Effector memory CD4-positive, alpha-beta T cell (primary cell): ENCODE data around the gene SNX13.

Experiments
- DNase-seq, 3 donors: peaks; one replicate each; pipeline ENCODE4 v3.0.0-alpha.2; 2020
- H3K27ac ChIP-seq: 2 replicates; pipeline ENCODE4 v1.7.0; 2013; ENCODE audit warnings: mild to moderate bottlenecking, low read length, moderate library complexity; ENCODE audit not compliant: insufficient read depth, poor library complexity, severe bottlenecking
- H3K27me3 ChIP-seq: replicated peaks from 2 replicates; pipeline ENCODE4 v1.7.0; 2013; ENCODE audit warnings: mild to moderate bottlenecking, low read length; ENCODE audit not compliant: insufficient read depth, control insufficient read depth, poor library complexity, severe bottlenecking
- H3K36me3 ChIP-seq: 2 replicates; pipeline ENCODE4 v1.7.0; 2013; ENCODE audit warnings: mild to moderate bottlenecking, low read length, moderate library complexity; ENCODE audit not compliant: control insufficient read depth, insufficient read depth
- H3K4me1 ChIP-seq: 2 replicates; pipeline ENCODE4 v1.7.0; 2013; ENCODE audit warnings: low read length, mild to moderate bottlenecking; ENCODE audit not compliant: control insufficient read depth, insufficient read depth, poor library complexity, severe bottlenecking
- H3K4me3 ChIP-seq: 2 replicates; pipeline ENCODE4 v1.7.0; 2013; ENCODE audit warnings: low read length, low read depth, mild to moderate bottlenecking; ENCODE audit not compliant: insufficient read depth, poor library complexity, severe bottlenecking
- H3K9me3 ChIP-seq: 2 replicates; pipeline ENCODE4 v1.7.0; 2013; ENCODE audit warnings: mild to moderate bottlenecking, low read length, moderate library complexity; ENCODE audit not compliant: control insufficient read depth

Gene SNX13

DNA sequence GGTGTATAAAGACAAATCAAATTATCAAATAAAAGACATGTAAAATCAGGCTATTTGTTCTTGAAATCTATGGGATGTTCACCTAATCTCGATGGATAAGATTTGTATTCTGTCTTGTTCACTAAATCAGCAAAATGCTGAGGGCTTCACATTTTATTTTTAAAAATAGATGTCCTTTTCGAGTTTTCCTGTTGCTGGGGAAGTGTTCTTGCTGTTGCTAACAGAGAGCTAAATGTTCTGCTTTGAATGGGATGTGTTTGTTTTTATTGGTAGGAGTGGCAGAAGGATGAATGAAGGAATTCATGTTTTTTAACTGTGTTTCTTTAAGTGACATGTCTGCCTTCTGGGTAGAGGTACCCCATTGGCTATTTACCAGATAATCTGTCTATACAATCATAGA lies 7.3 kb upstream of the SNX13 start:
- H3K4me3 ChIP-seq, result no peak overlapping the region
- H3K27me3 ChIP-seq, result no peaks in the 10 kb centered on the region
- H3K36me3 ChIP-seq, result no peaks in the 10 kb centered on the region
- H3K9me3 ChIP-seq, result no peaks in the 10 kb centered on the region
- H3K4me1 ChIP-seq, result no peaks in the 10 kb centered on the region
- no peak for DNase-seq
- H3K27ac ChIP-seq, result no peak overlapping the region

DNA sequence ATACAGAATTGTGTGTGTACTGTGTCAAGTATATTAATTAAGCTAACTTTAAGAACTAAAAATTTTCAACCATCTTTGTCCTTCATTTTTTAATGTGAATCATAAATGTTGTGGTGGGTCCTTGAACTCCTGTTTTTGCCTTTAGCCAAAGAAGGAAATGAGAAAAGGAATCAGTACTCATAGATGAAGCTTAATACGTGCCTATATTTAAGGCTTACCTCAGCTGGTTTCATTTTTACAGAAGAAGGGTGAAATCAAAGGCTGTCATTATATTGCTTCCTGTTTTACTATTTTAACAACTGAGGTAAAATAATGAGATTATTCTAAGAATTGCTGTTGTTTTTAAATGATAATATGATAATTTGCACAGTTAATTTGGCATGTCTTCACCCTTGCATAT lies 6.3 kb upstream of the SNX13 start:
- H3K9me3 ChIP-seq, result no peaks in the 10 kb centered on the region
- no peaks in the 10 kb centered on the region for H3K4me1 ChIP-seq
- peak overlapping the region; percentile 34 for H3K4me3 ChIP-seq
- no peaks in the 10 kb centered on the region for H3K27me3 ChIP-seq
- no peak overlapping the region for H3K27ac ChIP-seq
- no peaks in the 10 kb centered on the region for H3K36me3 ChIP-seq
- DNase-seq, result no peak

DNA sequence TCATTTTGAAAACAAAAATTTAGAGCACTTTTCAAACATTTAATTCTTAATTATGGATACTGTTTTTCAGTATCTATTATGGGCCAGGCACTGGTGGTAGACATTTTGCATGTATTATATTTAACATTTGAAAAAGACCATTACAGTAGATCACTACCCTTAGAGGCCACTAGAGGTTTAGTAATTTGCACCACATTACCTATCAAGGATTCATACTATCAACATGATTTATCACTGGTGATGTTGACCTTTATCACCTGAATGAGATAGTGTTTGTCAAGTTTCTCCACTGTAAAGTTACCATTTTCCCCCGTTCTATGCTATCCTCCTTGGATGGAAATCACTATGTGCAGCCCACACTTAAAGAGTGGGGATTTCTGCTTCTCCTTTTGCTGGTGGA lies 4.4 kb upstream of the SNX13 start:
- no peak overlapping the region for H3K4me3 ChIP-seq
- DNase-seq, result no peak
- no peaks in the 10 kb centered on the region for H3K9me3 ChIP-seq
- H3K27ac ChIP-seq, result no peak overlapping the region
- H3K36me3 ChIP-seq, result no peaks in the 10 kb centered on the region
- no peaks in the 10 kb centered on the region for H3K4me1 ChIP-seq
- no peaks in the 10 kb centered on the region for H3K27me3 ChIP-seq

DNA sequence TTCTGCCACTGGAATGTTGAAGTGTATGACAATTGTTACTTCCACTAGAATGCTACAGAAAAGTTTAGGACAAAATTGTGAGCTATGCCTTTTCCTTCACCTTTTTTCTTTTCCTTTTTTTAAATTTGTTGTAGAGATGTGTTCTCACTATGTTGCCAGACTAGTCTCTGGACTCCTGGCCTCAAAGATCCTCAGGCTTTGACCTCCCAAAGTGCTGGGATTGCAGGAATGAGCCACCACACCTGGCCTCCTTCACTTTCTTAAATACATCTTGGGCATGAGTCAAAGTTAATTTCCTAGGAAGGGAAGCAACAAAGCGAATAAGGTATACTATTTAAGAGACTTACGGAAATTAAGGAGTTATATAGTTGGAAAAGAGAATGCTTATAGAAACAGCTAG lies 2.7 kb upstream of the SNX13 start:
- Histone ChIP-seq H3K27ac (no peak overlapping the region), H3K4me1 (peaks cover 8% of the 10 kb centered on the region), H3K9me3 (no peaks in the 10 kb centered on the region), H3K27me3 (no peaks in the 10 kb centered on the region), H3K4me3 (no peak overlapping the region), H3K36me3 (no peaks in the 10 kb centered on the region)
- no peak for DNase-seq

DNA sequence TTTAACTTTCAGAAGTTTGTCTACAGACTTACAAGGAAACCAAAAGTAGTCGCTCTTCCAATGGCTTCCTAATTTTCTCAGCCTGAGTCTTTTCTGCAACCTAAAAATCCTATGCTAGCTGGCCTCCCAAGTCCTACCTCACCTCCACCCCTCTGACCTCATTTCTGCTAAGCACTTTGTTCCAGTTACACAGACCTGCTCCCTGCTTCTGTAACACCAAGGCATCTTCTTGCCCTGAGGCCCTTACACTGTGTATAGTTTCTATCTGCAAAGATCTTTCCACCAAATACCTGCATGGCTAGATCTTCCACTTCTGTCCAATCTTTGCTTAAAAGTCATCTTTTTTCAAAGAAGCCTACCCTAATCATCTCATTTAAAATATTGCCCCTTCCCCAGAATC lies 1.9 kb upstream of the SNX13 start:
- Histone ChIP-seq H3K27ac (no peak overlapping the region), H3K4me3 (no peak overlapping the region), H3K36me3 (no peaks in the 10 kb centered on the region), H3K4me1 (peaks cover 8% of the 10 kb centered on the region), H3K9me3 (no peaks in the 10 kb centered on the region), H3K27me3 (no peaks in the 10 kb centered on the region)
- DNase-seq, result no peak

DNA sequence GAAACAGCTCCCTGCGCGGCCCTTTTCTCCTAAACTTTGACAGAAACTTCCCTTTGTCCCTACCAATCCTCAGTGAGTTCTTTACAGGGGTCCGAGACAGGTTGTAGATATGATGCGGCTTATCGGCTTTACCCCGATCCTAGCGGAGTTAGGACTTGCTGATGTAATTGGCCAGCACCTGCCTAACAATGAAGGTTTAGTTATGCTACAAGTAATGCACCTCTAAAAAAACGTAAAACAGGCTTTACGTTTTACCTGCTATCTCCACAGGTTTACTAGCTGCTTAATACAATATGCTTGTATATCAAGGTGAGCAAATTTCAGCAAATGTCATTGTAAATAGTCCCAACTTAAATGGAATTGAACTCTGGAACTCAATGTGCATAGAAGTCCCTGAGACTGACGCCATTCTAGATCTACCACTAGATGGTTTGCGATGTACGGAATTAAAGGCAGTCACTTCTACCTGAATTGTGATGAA lies 697 bp upstream of the SNX13 start:
- DNase-seq, result no peak
- Histone ChIP-seq H3K27ac (peak overlapping the region; percentile 93), H3K4me3 (peak overlapping the region; percentile 83), H3K4me1 (peaks cover 8% of the 10 kb centered on the region), H3K36me3 (no peaks in the 10 kb centered on the region), H3K27me3 (no peaks in the 10 kb centered on the region), H3K9me3 (no peaks in the 10 kb centered on the region)

DNA sequence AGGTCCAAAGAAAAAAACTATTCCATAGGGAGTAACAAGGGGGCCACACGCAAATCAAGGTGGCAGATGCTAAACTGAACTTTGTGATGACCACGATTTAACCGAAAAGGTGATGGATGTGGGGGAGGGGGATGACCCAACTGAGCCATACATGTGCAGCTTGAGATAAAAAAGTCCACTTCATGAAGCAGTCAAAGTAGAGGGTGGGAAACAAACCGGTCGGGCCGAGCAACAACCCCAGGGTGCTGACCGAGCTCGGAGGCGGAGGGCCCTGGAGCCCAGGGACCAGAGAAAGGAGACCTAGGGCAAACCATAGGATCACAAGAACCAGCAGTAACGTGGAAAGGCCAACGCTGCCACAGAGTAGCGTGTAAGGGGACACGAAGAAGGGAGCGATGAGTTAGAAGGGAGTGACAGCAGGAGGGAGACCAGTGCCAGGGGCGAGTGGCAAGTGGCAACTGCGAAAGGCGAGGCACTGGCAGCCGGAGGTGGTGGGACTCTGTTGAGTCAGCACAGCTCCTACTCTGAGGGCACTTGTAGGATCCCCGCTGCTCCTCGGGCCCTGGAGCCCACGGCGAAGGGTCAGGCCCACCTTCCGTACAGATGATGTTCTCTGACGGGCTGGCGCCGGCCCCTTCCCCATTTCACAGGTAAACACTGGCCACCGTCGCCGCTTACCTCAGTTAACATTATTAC lies 540 bp downstream of the SNX13 start:
- peak; percentile 22 to 38 (median 33) for DNase-seq

DNA sequence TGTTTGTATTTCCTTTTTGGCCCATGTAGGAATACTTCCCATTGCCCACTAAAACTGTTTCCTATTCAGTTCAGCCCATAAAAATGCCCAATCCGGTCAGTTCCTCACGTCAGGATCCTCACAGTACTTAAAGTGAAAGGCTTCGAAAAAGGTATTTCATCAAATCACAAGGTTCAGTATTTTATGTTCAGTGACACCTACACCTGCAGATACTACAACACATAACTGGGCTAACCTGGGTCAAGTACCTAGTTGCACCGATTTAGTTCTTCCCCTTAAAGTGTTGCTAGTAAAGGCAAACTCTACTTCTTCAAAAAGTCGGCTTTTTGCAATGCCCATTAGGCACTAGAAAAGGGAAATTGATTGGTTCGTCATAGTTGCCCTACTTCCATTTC lies 1.1 kb downstream of the SNX13 start:
- Histone ChIP-seq H3K27ac (peak overlapping the region; percentile 93), H3K36me3 (no peaks in the 10 kb centered on the region), H3K4me1 (peaks cover 10% of the 10 kb centered on the region), H3K9me3 (no peaks in the 10 kb centered on the region), H3K4me3 (peak overlapping the region; percentile 83), H3K27me3 (no peaks in the 10 kb centered on the region)
- DNase-seq, result no peak

More for the DNA sequence above, 540 bp downstream of the SNX13 start:
- Histone ChIP-seq H3K4me1 (peaks cover 8% of the 10 kb centered on the region), H3K27me3 (no peaks in the 10 kb centered on the region), H3K36me3 (no peaks in the 10 kb centered on the region), H3K4me3 (peak overlapping the region; percentile 83), H3K27ac (peak overlapping the region; percentile 93), H3K9me3 (no peaks in the 10 kb centered on the region)

DNA sequence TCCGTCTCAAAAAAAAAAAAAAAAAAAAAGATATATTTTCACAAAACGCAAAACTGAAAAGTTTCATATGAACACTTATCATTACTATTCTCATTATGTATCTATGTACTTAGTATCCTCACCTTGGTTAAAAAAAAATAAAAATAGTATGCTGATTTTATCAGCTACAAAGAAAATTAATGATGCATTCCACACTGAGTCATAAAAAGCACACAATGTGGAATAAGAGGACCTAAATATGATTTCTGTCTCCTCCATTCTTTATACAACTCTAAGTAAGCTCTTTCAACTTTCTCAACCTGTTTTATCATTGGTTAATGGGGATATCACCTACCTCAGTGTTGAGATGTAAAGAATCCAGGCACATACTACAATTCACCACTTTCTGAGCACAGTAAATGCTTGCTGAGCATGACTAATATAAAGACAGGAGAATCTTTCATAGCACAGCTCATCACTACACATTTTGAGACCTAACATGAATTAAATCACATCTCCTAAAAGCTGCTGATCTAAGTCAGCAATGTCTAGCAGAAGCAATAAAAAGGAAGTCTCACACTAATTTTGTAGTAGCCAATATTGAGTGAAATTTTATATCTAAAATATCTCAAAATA lies 2.7 kb downstream of the SNX13 start:
- Histone ChIP-seq H3K9me3 (no peaks in the 10 kb centered on the region), H3K4me3 (no peak overlapping the region), H3K4me1 (peaks cover 16% of the 10 kb centered on the region), H3K27ac (no peak overlapping the region), H3K27me3 (no peaks in the 10 kb centered on the region), H3K36me3 (no peaks in the 10 kb centered on the region)
- no peak for DNase-seq

DNA sequence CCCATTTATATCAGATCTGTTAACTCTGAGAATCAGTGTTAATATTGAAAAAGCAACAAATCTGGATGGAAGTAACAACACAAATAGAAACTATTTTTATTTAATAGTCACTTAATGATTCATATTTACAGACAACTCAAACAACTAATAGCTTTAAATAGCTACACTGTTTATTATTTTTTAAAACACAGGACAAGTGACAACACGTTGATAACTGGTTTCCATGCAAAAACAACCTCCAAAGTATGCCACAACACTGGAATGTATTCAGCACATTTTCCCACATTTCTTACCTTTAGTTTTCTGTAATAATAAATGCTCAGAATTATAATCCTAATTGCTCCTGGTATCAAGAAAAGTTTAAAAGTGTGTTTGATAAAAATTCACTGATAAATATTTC lies 4.0 kb downstream of the SNX13 start:
- H3K36me3 ChIP-seq, result no peaks in the 10 kb centered on the region
- H3K4me3 ChIP-seq, result no peak overlapping the region
- H3K27ac ChIP-seq, result no peak overlapping the region
- no peaks in the 10 kb centered on the region for H3K27me3 ChIP-seq
- no peaks in the 10 kb centered on the region for H3K9me3 ChIP-seq
- no peak for DNase-seq
- H3K4me1 ChIP-seq, result peaks cover 16% of the 10 kb centered on the region
